ENCODE data around the gene SNRNP200.

SNRNP200 gene

GRCh38 chr2:96333708-96334107 lies 28.4 kb upstream of the SNRNP200 start:
- Histone ChIP-seq H3K79me2 (ENCODE audit: low read length) (peaks cover 31% of the 10 kb centered on the region), H3K9me2 (replicated peaks; ENCODE audit: insufficient read depth, low read length) (no peaks in the 10 kb centered on the region), H2AFZ (ENCODE audit: low read length) (no peak overlapping the region), H3K27me3 (replicated peaks; ENCODE audit: insufficient read depth, low read length) (no peaks in the 10 kb centered on the region), H4K20me1 (ENCODE audit: insufficient read depth, low read length) (no peaks in the 10 kb centered on the region), H3F3A (ENCODE audit: insufficient read depth, low read length) (peaks cover 4% of the 10 kb centered on the region; the same call in 1 of the 2 replicates), H3K9me3 (replicated peaks; ENCODE audit: insufficient read depth, low read length) (no peaks in the 10 kb centered on the region), H3K27ac (ENCODE audit: low read length) (no peak overlapping the region), H3K4me2 (ENCODE audit: low read depth, low read length) (no peak overlapping the region), H3K9ac (ENCODE audit: low read length) (no peak overlapping the region), H3K36me3 (replicated peaks; ENCODE audit: insufficient read depth, low read length) (peaks cover under 1% of the 10 kb centered on the region; the same call in 1 of the 2 replicates), H3K4me3 (ENCODE audit: low read length) (no peak overlapping the region), H3K4me1 (ENCODE audit: low read length) (peaks cover 7% of the 10 kb centered on the region; the same call in 1 of the 2 replicates)
- no peak for TF ChIP-seq CTCF (IDR thresholded peaks at IDR 0.05; ENCODE audit: low read length)
- no peak for TF ChIP-seq EZH2 (optimal IDR thresholded peaks at IDR 0.05; ENCODE audit: low read depth, low read length)
- TF ChIP-seq EZH2phosphoT487 (IDR thresholded peaks at IDR 0.05; ENCODE audit: low read length) = no peak
- DNase-seq = no peak

- H3K4me3 ChIP-seq (ENCODE audit: low read length) = no peak overlapping the region
- H4K20me1 ChIP-seq (ENCODE audit: insufficient read depth, low read length) = no peaks in the 10 kb centered on the region
- H2AFZ ChIP-seq (ENCODE audit: low read length) = no peak overlapping the region
- no peak for DNase-seq
- TF ChIP-seq CTCF (IDR thresholded peaks at IDR 0.05; ENCODE audit: low read length) = no peak
- no peak for TF ChIP-seq EZH2 (optimal IDR thresholded peaks at IDR 0.05; ENCODE audit: low read depth, low read length)
- TF ChIP-seq EZH2phosphoT487 (IDR thresholded peaks at IDR 0.05; ENCODE audit: low read length) = no peak
- H3K9me2 ChIP-seq (replicated peaks; ENCODE audit: insufficient read depth, low read length) = no peaks in the 10 kb centered on the region
- H3F3A ChIP-seq (ENCODE audit: insufficient read depth, low read length) = peaks cover 7% of the 10 kb centered on the region; the same call in 1 of the 2 replicates
- H3K36me3 ChIP-seq (replicated peaks; ENCODE audit: insufficient read depth, low read length) = peaks cover 4% of the 10 kb centered on the region; the same call in 1 of the 2 replicates
- H3K4me2 ChIP-seq (ENCODE audit: low read depth, low read length) = no peak overlapping the region
- no peaks in the 10 kb centered on the region for H3K27me3 ChIP-seq (replicated peaks; ENCODE audit: insufficient read depth, low read length)
- peaks cover 34% of the 10 kb centered on the region for H3K79me2 ChIP-seq (ENCODE audit: low read length)
- no peaks in the 10 kb centered on the region for H3K4me1 ChIP-seq (ENCODE audit: low read length)
- no peak overlapping the region for H3K27ac ChIP-seq (ENCODE audit: low read length)
- H3K9me3 ChIP-seq (replicated peaks; ENCODE audit: insufficient read depth, low read length) = no peaks in the 10 kb centered on the region
- no peak overlapping the region for H3K9ac ChIP-seq (ENCODE audit: low read length)
Measured at GRCh38 chr2:96330407-96330806, 25.1 kb upstream of the SNRNP200 start.

GRCh38 chr2:96329874-96330273 lies 24.5 kb upstream of the SNRNP200 start:
- H3K27ac ChIP-seq (ENCODE audit: low read length) = no peak overlapping the region
- H2AFZ ChIP-seq (ENCODE audit: low read length) = no peak overlapping the region
- H3K9ac ChIP-seq (ENCODE audit: low read length) = no peak overlapping the region
- peaks cover under 1% of the 10 kb centered on the region; the same call in 1 of the 2 replicates for H3K4me1 ChIP-seq (ENCODE audit: low read length)
- H3F3A ChIP-seq (ENCODE audit: insufficient read depth, low read length) = peaks cover 7% of the 10 kb centered on the region; the same call in 1 of the 2 replicates
- H3K36me3 ChIP-seq (replicated peaks; ENCODE audit: insufficient read depth, low read length) = peaks cover 4% of the 10 kb centered on the region; the same call in 1 of the 2 replicates
- no peak for TF ChIP-seq CTCF (IDR thresholded peaks at IDR 0.05; ENCODE audit: low read length)
- no peak for TF ChIP-seq EZH2 (optimal IDR thresholded peaks at IDR 0.05; ENCODE audit: low read depth, low read length)
- TF ChIP-seq EZH2phosphoT487 (IDR thresholded peaks at IDR 0.05; ENCODE audit: low read length) = no peak
- no peaks in the 10 kb centered on the region for H4K20me1 ChIP-seq (ENCODE audit: insufficient read depth, low read length)
- no peaks in the 10 kb centered on the region for H3K9me3 ChIP-seq (replicated peaks; ENCODE audit: insufficient read depth, low read length)
- no peaks in the 10 kb centered on the region for H3K9me2 ChIP-seq (replicated peaks; ENCODE audit: insufficient read depth, low read length)
- H3K79me2 ChIP-seq (ENCODE audit: low read length) = peaks cover 33% of the 10 kb centered on the region
- H3K4me2 ChIP-seq (ENCODE audit: low read depth, low read length) = no peak overlapping the region
- H3K4me3 ChIP-seq (ENCODE audit: low read length) = no peak overlapping the region
- no peak for DNase-seq
- no peaks in the 10 kb centered on the region for H3K27me3 ChIP-seq (replicated peaks; ENCODE audit: insufficient read depth, low read length)
